ENCODE results near the gene PGAP1. TPM values are rescaled to one million over a fixed set of nuclear protein-coding genes. Genes with fewer than 3 reads are reported as not detected.

PGAP1 gene
- total RNA-seq, 1 experiment from 2014 or later: 21.0 TPM

DNA sequence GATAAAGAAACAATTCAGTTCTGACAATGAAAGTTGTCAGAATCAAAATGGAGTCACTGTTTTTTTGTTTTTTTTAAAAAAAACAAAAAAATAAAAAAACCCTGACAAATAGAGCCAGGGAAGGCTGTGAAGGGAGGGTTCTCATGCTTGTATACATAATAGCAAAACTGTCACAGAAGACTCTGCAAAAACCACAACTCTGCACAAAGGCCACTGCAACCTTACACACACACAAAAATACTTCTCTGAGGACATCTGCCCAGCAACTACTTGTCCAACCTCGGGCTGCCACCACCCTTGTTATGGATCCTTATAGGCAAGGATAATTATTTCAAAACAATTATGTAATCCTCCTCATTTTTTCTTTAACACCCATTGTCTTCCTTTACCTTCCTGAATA, 75.4 kb downstream of the PGAP1 start:
- H3K9ac ChIP-seq (ENCODE audit: extremely low read depth, insufficient read length, low read length): no peak overlapping the region
- H4K20me1 ChIP-seq (ENCODE audit: control insufficient read depth, insufficient read depth, insufficient read length): no peaks in the 10 kb centered on the region
- H3K4me3 Mint-ChIP-seq: no peak overlapping the region
- H3K4ac ChIP-seq (ENCODE audit: low read depth, low read length): no peak overlapping the region
- H3K4me1 Mint-ChIP-seq: no peaks in the 10 kb centered on the region
- no peak overlapping the region for H2BK12ac ChIP-seq (ENCODE audit: insufficient read length, low read depth, low read length)
- no CpG with 5 or more reads among the region's 1 CpG for WGBS (ENCODE audit: extremely low coverage, insufficient read length, low lambda C conversion rate)
- no peak overlapping the region for H4K5ac ChIP-seq (ENCODE audit: insufficient read length, low read depth, low read length)
- no peak overlapping the region for H2BK5ac ChIP-seq (ENCODE audit: insufficient read length, low read length)
- no peak overlapping the region for H3K4me2 ChIP-seq (ENCODE audit: insufficient read depth, insufficient read length, low read length)
- H3K36me3 Mint-ChIP-seq (ENCODE audit: insufficient read depth in 1 of 3, low read depth in 3 of 3): peaks cover 4 to 13% (median 11%) of the 10 kb centered on the region in 3 experiments; a peak in 5 of 7 replicates
- no peak overlapping the region for H3T11ph ChIP-seq (ENCODE audit: low read length)
- no peak overlapping the region for H4K91ac ChIP-seq (ENCODE audit: insufficient read length, low read depth, low read length)
- H3K23ac ChIP-seq (ENCODE audit: insufficient read length, low read depth, low read length): no peak overlapping the region
- H2BK15ac ChIP-seq (ENCODE audit: low read depth, low read length): no peak overlapping the region
- H2BK120ac ChIP-seq (ENCODE audit: low read depth, low read length, poor library complexity, severe bottlenecking): no peak overlapping the region
- H2BK20ac ChIP-seq (ENCODE audit: low read depth, low read length, poor library complexity, severe bottlenecking): no peak overlapping the region
- H2AK5ac ChIP-seq (ENCODE audit: insufficient read length, low read length): no peak overlapping the region
- H3K27me3 ChIP-seq (ENCODE audit: insufficient read depth, low read length): no peaks in the 10 kb centered on the region
- H3K27ac Mint-ChIP-seq: no peak overlapping the region
- no peak overlapping the region for H3K56ac ChIP-seq (ENCODE audit: insufficient read length, low read depth, low read length)
- no peak overlapping the region for H3K18ac ChIP-seq (ENCODE audit: insufficient read length, low read depth, low read length)
- TF ChIP-seq, protein P1, sequence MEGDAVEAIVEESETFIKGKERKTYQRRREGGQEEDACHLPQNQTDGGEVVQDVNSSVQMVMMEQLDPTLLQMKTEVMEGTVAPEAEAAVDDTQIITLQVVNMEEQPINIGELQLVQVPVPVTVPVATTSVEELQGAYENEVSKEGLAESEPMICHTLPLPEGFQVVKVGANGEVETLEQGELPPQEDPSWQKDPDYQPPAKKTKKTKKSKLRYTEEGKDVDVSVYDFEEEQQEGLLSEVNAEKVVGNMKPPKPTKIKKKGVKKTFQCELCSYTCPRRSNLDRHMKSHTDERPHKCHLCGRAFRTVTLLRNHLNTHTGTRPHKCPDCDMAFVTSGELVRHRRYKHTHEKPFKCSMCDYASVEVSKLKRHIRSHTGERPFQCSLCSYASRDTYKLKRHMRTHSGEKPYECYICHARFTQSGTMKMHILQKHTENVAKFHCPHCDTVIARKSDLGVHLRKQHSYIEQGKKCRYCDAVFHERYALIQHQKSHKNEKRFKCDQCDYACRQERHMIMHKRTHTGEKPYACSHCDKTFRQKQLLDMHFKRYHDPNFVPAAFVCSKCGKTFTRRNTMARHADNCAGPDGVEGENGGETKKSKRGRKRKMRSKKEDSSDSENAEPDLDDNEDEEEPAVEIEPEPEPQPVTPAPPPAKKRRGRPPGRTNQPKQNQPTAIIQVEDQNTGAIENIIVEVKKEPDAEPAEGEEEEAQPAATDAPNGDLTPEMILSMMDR (conservative IDR thresholded peaks at IDR 0.05): no peak
- no peak overlapping the region for H2AFZ ChIP-seq (ENCODE audit: low read length)
- no peaks in the 10 kb centered on the region for H3K9me3 ChIP-seq (ENCODE audit: control insufficient read depth, low read depth, low read length)
- H3K27me3 Mint-ChIP-seq (ENCODE audit: low read depth): no peaks in the 10 kb centered on the region
- H3K79me2 ChIP-seq (ENCODE audit: insufficient read depth, low read length): no peaks in the 10 kb centered on the region
- no peak overlapping the region for H3K27ac ChIP-seq (ENCODE audit: insufficient read length, low read depth, low read length)
- H3K79me1 ChIP-seq (ENCODE audit: insufficient read depth, low read depth, low read length, poor library complexity, severe bottlenecking): no peaks in the 10 kb centered on the region
- no peak overlapping the region for H4K8ac ChIP-seq (replicated peaks; ENCODE audit: insufficient read length, low read depth, low read length)
- no peak for DNase-seq
- H3K4me1 ChIP-seq (ENCODE audit: insufficient read depth, low read length): no peaks in the 10 kb centered on the region
- no peaks in the 10 kb centered on the region for H3K23me2 ChIP-seq (ENCODE audit: insufficient read length, low read depth, low read length, poor library complexity, severe bottlenecking)
- no peaks in the 10 kb centered on the region for H3K9me3 Mint-ChIP-seq
- H3K14ac ChIP-seq (ENCODE audit: insufficient read depth, low read length): no peak overlapping the region
